Femur (tissue), 1 donor: ENCODE measurements around the gene PLAC9.
"Not testable (repeated sequence)": the region's sequence is repeated elsewhere in the genome, so short reads cannot be mapped to it uniquely, and the experiment has no call there.

Source experiments
- DNase-seq: peaks from one replicate; pipeline ENCODE4 v3.0.0-alpha.2; 2017

The PLAC9 gene

GRCh38 chr10:80132299-80133139, at the start of gene PLAC9:
Gene PLAC9, plus strand, starts transcription at chr10:80132730. Its CDS starts 33 bp downstream, at chr10:80132763.
- DNase-seq = peak; percentile 72

- no peak for DNase-seq
These were observed 42.4 kb upstream of the PLAC9 start for GRCh38 chr10:80090121-80090520.

- no peak for DNase-seq
These were observed 38.3 kb upstream of the PLAC9 start for GRCh38 chr10:80094231-80094630.

- not testable (repeated sequence) for DNase-seq
These were observed 34.3 kb upstream of the PLAC9 start for GRCh38 chr10:80098272-80098671.

- DNase-seq = not testable (repeated sequence)
These were observed 33.2 kb upstream of the PLAC9 start for GRCh38 chr10:80099295-80099694.

- DNase-seq = no peak
These were observed 32.4 kb upstream of the PLAC9 start for GRCh38 chr10:80100116-80100515.

- DNase-seq = no peak
These were observed 31.5 kb upstream of the PLAC9 start for GRCh38 chr10:80100861-80101695.

- DNase-seq = peak; percentile 93
These were observed 28.2 kb upstream of the PLAC9 start for GRCh38 chr10:80104066-80104926.

- DNase-seq = no peak
These were observed 23.8 kb upstream of the PLAC9 start for GRCh38 chr10:80108576-80109239.

- DNase-seq = no peak
These were observed 21.5 kb upstream of the PLAC9 start for GRCh38 chr10:80110986-80111385.

GRCh38 chr10:80118669-80119068, 13.9 kb upstream of the PLAC9 start:
- DNase-seq = no peak

- DNase-seq = no peak
These were observed 10.3 kb upstream of the PLAC9 start for GRCh38 chr10:80122110-80122710.

- no peak for DNase-seq
These were observed 9.8 kb upstream of the PLAC9 start for GRCh38 chr10:80122746-80123145.

- peak; percentile 48 for DNase-seq
These were observed 5.7 kb upstream of the PLAC9 start for GRCh38 chr10:80126876-80127275.

- no peak for DNase-seq
These were observed 1.0 kb upstream of the PLAC9 start for GRCh38 chr10:80131499-80131901.

- DNase-seq = peak; percentile 67
These were observed 676 bp downstream of the PLAC9 start for GRCh38 chr10:80133206-80133605.

- DNase-seq = not testable (repeated sequence)
These were observed 1.2 kb downstream of the PLAC9 start for GRCh38 chr10:80133687-80134086.

GRCh38 chr10:80136134-80136571, 3.6 kb downstream of the PLAC9 start:
- peak; percentile 94 for DNase-seq

- DNase-seq = peak; percentile 88
These were observed 4.7 kb downstream of the PLAC9 start for GRCh38 chr10:80137031-80137862.

- DNase-seq = no peak
These were observed 5.4 kb downstream of the PLAC9 start for GRCh38 chr10:80137920-80138319.

- no peak for DNase-seq
These were observed 6.7 kb downstream of the PLAC9 start for GRCh38 chr10:80139265-80139664.
